Measurements from ENCODE around the gene HNRNPF. TPM values are rescaled to one million over a fixed set of nuclear protein-coding genes. Genes with fewer than 3 reads are reported as not detected.

Gene HNRNPF
- total and polyA plus RNA-seq, 2 of the 8 experiments (the other 6 are each of a cell fraction or from before 2014, with no cell fraction given): 209 to 389 TPM

DNA sequence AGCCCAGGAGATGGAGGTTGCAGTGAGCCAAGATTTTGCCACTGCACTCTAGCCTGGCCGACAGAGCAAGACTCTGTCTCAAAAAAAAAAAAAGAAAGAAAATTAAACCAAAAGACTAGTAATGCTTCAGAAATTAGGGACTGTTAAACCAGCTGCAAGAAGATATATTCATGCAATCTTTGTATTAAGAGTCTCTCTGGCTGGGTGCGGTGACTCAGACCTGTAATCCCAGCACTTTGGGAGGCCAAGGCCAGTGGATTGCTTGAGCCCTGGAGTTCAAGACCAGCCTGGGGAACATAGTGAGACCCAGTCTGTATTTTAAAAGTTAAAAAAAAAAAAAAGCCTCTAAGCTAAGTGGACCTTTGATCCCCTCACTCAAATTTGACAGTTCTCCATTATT, 2.5 kb upstream of the HNRNPF start:
- Histone ChIP-seq H2BK12ac (ENCODE audit: low read depth, low read length) (no peak overlapping the region), H2BK5ac (ENCODE audit: low read depth, low read length) (no peak overlapping the region), H3K18ac (ENCODE audit: extremely low read depth, low read length) (no peak overlapping the region), H3K36me3 (ENCODE audit: control insufficient read depth in 2 of 4, insufficient read depth in 4 of 4, low read length in 3 of 4) (no peaks in the 10 kb centered on the region), H4K91ac (replicated peaks; ENCODE audit: insufficient read length, low read length) (no peak overlapping the region), H3K79me2 (ENCODE audit: control insufficient read depth in 1 of 2, insufficient read depth in 2 of 2, low read length in 2 of 2) (peaks cover 17 to 19% of the 10 kb centered on the region in 2 experiments), H2AFZ (ENCODE audit: low read length) (no peak overlapping the region), H2AK5ac (ENCODE audit: low read depth, low read length) (no peak overlapping the region), H3K9me3 (ENCODE audit: insufficient read depth in 2 of 2, low read depth in 1 of 2, low read length in 1 of 2) (no peaks in the 10 kb centered on the region), H3K9ac (replicated peaks in 1 of 4; ENCODE audit: extremely low read depth in 1 of 4, low read depth in 3 of 4, low read length in 3 of 4) (no peak overlapping the region), H3K23me2 (ENCODE audit: low read depth, low read length) (peaks cover 9% of the 10 kb centered on the region; the same call in 1 of the 2 replicates), H4K5ac (ENCODE audit: insufficient read length, low read depth, low read length) (no peak overlapping the region), H3K27ac (ENCODE audit: low read depth, low read length) (no peak overlapping the region), H2BK120ac (replicated peaks; ENCODE audit: low read depth, low read length) (no peak overlapping the region), H3K79me1 (ENCODE audit: low read depth, low read length) (no peaks in the 10 kb centered on the region), H3K4me2 (ENCODE audit: insufficient read depth in 1 of 2, low read depth in 2 of 2, low read length in 2 of 2) (no peak overlapping the region), H2BK15ac (ENCODE audit: low read length) (no peak overlapping the region), H2BK20ac (ENCODE audit: low read length) (no peak overlapping the region), H3K4me1 (replicated peaks in 1 of 4; ENCODE audit: control insufficient read depth in 3 of 4, insufficient read depth in 4 of 4, low read length in 3 of 4) (peaks cover 0 to 2% (median 0%) of the 10 kb centered on the region in 4 experiments; a peak in 3 of 7 replicates), H3K4me3 (ENCODE audit: extremely low read depth in 1 of 4, insufficient read depth in 2 of 4, low read depth in 3 of 4, low read length in 4 of 4) (no peak overlapping the region), H3K14ac (ENCODE audit: insufficient read length) (no peak overlapping the region), H3K56ac (replicated peaks; ENCODE audit: insufficient read length, low read depth, low read length) (no peak overlapping the region), H4K20me1 (replicated peaks in 1 of 2; ENCODE audit: control insufficient read depth in 1 of 2, insufficient read depth in 2 of 2, low read length in 2 of 2) (peaks cover 2 to 3% of the 10 kb centered on the region in 2 experiments), H3K27me3 (replicated peaks in 1 of 4; ENCODE audit: control insufficient read depth in 3 of 4, extremely low read depth in 1 of 4, insufficient read depth in 3 of 4, low read length in 3 of 4) (no peaks in the 10 kb centered on the region), H4K8ac (ENCODE audit: extremely low read depth, insufficient read depth, low read length) (no peak overlapping the region), H3K23ac (ENCODE audit: insufficient read length) (no peak overlapping the region), H3K4ac (replicated peaks; ENCODE audit: insufficient read length, low read depth, low read length) (no peak overlapping the region)
- WGBS, 2 experiments (ENCODE audit: extremely low coverage in 1 of 2, insufficient coverage in 1 of 2, insufficient read length in 1 of 2, insufficient replicate concordance in 2 of 2, low coverage in 1 of 2, low lambda C conversion rate in 2 of 2, missing lambda C conversion rate in 1 of 2): 100% methylated on average over 1 of the region's 2 CpGs; no CpG with 5 or more reads in 1 of the 2 experiments
- ChIA-PET POLR2A (ENCODE audit: partially characterized antibody) (interaction anchor here (1.6 to 5.1 kb wide), 3 partner anchors 9 to 22 kb away, joined by 4 to 26 read pairs (median 23); no protein-coding TSS in a partner anchor), CTCF (ENCODE audit: partially characterized antibody) (interaction anchor here (0.9 kb wide), 1 partner anchor 210 kb away, joined by 3 read pairs; no protein-coding TSS in a partner anchor)
- FAIRE-seq: no peak
- DNase-seq (ENCODE audit: low read depth in 1 of 2, low spot score in 2 of 2): no peak
- TF ChIP-seq TEAD4 (IDR thresholded peaks at IDR 0.05; ENCODE audit: low read depth, low read length): no peak
- no peak for TF ChIP-seq RXRA (IDR thresholded peaks at IDR 0.05; ENCODE audit: insufficient read depth, low read depth, low read length)
- no peak for TF ChIP-seq CHD1 (IDR thresholded peaks at IDR 0.05; ENCODE audit: low read depth, low read length)
- no peak for TF ChIP-seq HDAC6 (IDR thresholded peaks at IDR 0.05; ENCODE audit: low read depth, low read length)
- no peak for TF ChIP-seq CBX8 (IDR thresholded peaks at IDR 0.05; ENCODE audit: borderline replicate concordance, low read depth, low read length)
- no peak for TF ChIP-seq RFX5 (IDR thresholded peaks at IDR 0.05; ENCODE audit: borderline replicate concordance, low read depth, low read length)
- no peak for TF ChIP-seq EZH2 (IDR thresholded peaks at IDR 0.05; ENCODE audit: low read depth, low read length, severe bottlenecking)

Measured in H1 (cell line).